Smooth muscle cell (in vitro differentiated cells): ENCODE results near the gene EGFLAM. TPM values are rescaled to one million over a fixed set of nuclear protein-coding genes. Genes with fewer than 3 reads are reported as not detected.

Source experiments
- DNase-seq: peaks from one replicate; lab custom pipeline; 2025; ENCODE audit not compliant: unreplicated experiment; lab: John Stamatoyannopoulos, UW
- H2AFZ ChIP-seq: fragments of 200-600 bp; sonication (generic); 2 replicates; pipeline ENCODE4 v1.6.0; 2016; ENCODE audit warnings: antibody characterized with exemption, low read depth, mild to moderate bottlenecking
- H3F3A ChIP-seq: fragments of 200-600 bp; sonication (generic); 2 replicates; pipeline ENCODE4 v1.6.0; 2017; ENCODE audit warnings: antibody characterized with exemption, low read depth
- H3K27ac ChIP-seq: fragments of 200-600 bp; sonication (generic); 2 replicates; pipeline ENCODE4 v1.5.1; 2016; ENCODE audit warnings: low read depth, mild to moderate bottlenecking
- H3K27me3 ChIP-seq: fragments of 200-600 bp; sonication (generic); 2 replicates; pipeline ENCODE4 v1.6.1; 2016; ENCODE audit warnings: low read depth, mild to moderate bottlenecking
- H3K36me3 ChIP-seq: fragments of 200-600 bp; sonication (generic); 2 replicates; pipeline ENCODE4 v1.5.1; 2016; ENCODE audit warnings: low read depth
- H3K4me1 ChIP-seq: fragments of 200-600 bp; sonication (generic); 2 replicates; pipeline ENCODE4 v1.5.1; 2016; ENCODE audit warnings: low read depth
- H3K4me2 ChIP-seq: fragments of 200-600 bp; sonication (generic); 2 replicates; pipeline ENCODE4 v1.6.0; 2016; ENCODE audit warnings: mild to moderate bottlenecking
- H3K4me3 ChIP-seq: fragments of 200-600 bp; sonication (generic); 2 replicates; pipeline ENCODE4 v1.5.1; 2016; ENCODE audit warnings: mild to moderate bottlenecking
- H3K79me2 ChIP-seq: fragments of 200-600 bp; sonication (generic); 2 replicates; pipeline ENCODE4 v1.6.0; 2016; ENCODE audit warnings: low read depth, mild to moderate bottlenecking
- H3K9ac ChIP-seq: fragments of 200-600 bp; sonication (generic); 2 replicates; pipeline ENCODE4 v1.6.0; 2016; ENCODE audit warnings: low read depth
- H3K9me3 ChIP-seq: fragments of 200-600 bp; sonication (generic); replicated peaks from 2 replicates; pipeline ENCODE4 v1.5.1; 2016; ENCODE audit warnings: low read depth
- H4K20me1 ChIP-seq: fragments of 200-600 bp; sonication (generic); 2 replicates; pipeline ENCODE4 v1.6.0; 2016; ENCODE audit warnings: low read depth
- CTCF ChIP-seq: fragments of 200-600 bp; sonication (generic); IDR thresholded peaks from 2 replicates; pipeline ENCODE4 v1.5.1; 2017; ENCODE audit warnings: borderline replicate concordance, mild to moderate bottlenecking, antibody characterized with exemption; ENCODE audit not compliant: insufficient read depth, poor library complexity, severe bottlenecking
- WGBS: methylation state at CpG from one replicate; pipeline ENCODE4 v1.1.7; 2016; ENCODE audit warnings: low lambda C conversion rate; 5-methylcytosine and 5-hydroxymethylcytosine counted together
- polyA plus RNA-seq: library from polyadenylated mRNA; unstranded; fragments of >200 nt; fragmentation: Nextera tagmentation; extraction: Ambion mirVana; gene quantifications from 2 replicates; pipeline ENCODE4 v1.2.1, GENCODE V29; 2016
- total RNA-seq: library from RNA; depleted of rRNA; stranded (reverse); fragments of >200 nt; gene quantifications from 2 replicates; pipeline ENCODE4 v1.2.3, GENCODE V29; 2014

The EGFLAM gene
- total and polyA plus RNA-seq, 2 experiments from 2014 or later, result 103 to 194 TPM

GRCh38 chr5:38424148-38425060, 166.0 kb downstream of the EGFLAM start:
- H3K4me2 ChIP-seq, result no peak overlapping the region
- H3K79me2 ChIP-seq, result no peaks in the 10 kb centered on the region
- peak overlapping the region; percentile 10 for H3K27ac ChIP-seq
- H3K27me3 ChIP-seq, result no peaks in the 10 kb centered on the region
- WGBS, result 71% methylated on average over 4 of the region's 4 CpGs
- H3K9ac ChIP-seq, result no peak overlapping the region
- no peak overlapping the region for H3K4me3 ChIP-seq
- DNase-seq, result no peak
- no peaks in the 10 kb centered on the region for H3K36me3 ChIP-seq
- no peaks in the 10 kb centered on the region for H3K9me3 ChIP-seq
- H2AFZ ChIP-seq, result no peak overlapping the region
- no peaks in the 10 kb centered on the region for H4K20me1 ChIP-seq
- H3F3A ChIP-seq, result no peaks in the 10 kb centered on the region
- H3K4me1 ChIP-seq, result no peaks in the 10 kb centered on the region
- TF ChIP-seq CTCF, result no peak

- H3K36me3 ChIP-seq, result no peaks in the 10 kb centered on the region
- H3K4me3 ChIP-seq, result no peak overlapping the region
- no peak for TF ChIP-seq CTCF
- no peak overlapping the region for H3K4me2 ChIP-seq
- no peaks in the 10 kb centered on the region for H3K27me3 ChIP-seq
- H3K9me3 ChIP-seq, result no peaks in the 10 kb centered on the region
- H3K4me1 ChIP-seq, result no peaks in the 10 kb centered on the region
- WGBS, result 84% methylated on average over 1 of the region's 1 CpG
- H3K27ac ChIP-seq, result peak overlapping the region; percentile 63
- H3F3A ChIP-seq, result no peaks in the 10 kb centered on the region
- H2AFZ ChIP-seq, result no peak overlapping the region
- H4K20me1 ChIP-seq, result no peaks in the 10 kb centered on the region
- H3K9ac ChIP-seq, result no peak overlapping the region
- no peak for DNase-seq
- no peaks in the 10 kb centered on the region for H3K79me2 ChIP-seq
These were observed 168.1 kb downstream of the EGFLAM start for GRCh38 chr5:38426490-38426889.

- Histone ChIP-seq H3K79me2 (no peaks in the 10 kb centered on the region), H3K4me2 (no peak overlapping the region), H3K4me1 (no peaks in the 10 kb centered on the region), H2AFZ (no peak overlapping the region), H3K9ac (no peak overlapping the region), H3K9me3 (no peaks in the 10 kb centered on the region), H3K27ac (peak overlapping the region; percentile 63), H3F3A (no peaks in the 10 kb centered on the region), H3K27me3 (no peaks in the 10 kb centered on the region), H3K36me3 (no peaks in the 10 kb centered on the region), H3K4me3 (no peak overlapping the region), H4K20me1 (no peaks in the 10 kb centered on the region)
- TF ChIP-seq CTCF, result no peak
- no peak for DNase-seq
- WGBS, result 78% methylated on average over 9 of the region's 9 CpGs
These were observed 168.9 kb downstream of the EGFLAM start for GRCh38 chr5:38426986-38427950.
